Measurements from ENCODE around the gene RBM15B.
"Not testable (repeated sequence)": the region's sequence is repeated elsewhere in the genome, so short reads cannot be mapped to it uniquely, and the experiment has no call there.

RBM15B gene

GRCh38 chr3:51362476-51362875, 28.6 kb upstream of the RBM15B start:
- DNase-seq (ENCODE audit: low read depth in 2 of 2) = no peak
- H3K4me3 ChIP-seq (replicated peaks in 1 of 2; ENCODE audit: low read depth in 2 of 2, low read length in 2 of 2) = no peak overlapping the region
- TF ChIP-seq, protein P1, sequence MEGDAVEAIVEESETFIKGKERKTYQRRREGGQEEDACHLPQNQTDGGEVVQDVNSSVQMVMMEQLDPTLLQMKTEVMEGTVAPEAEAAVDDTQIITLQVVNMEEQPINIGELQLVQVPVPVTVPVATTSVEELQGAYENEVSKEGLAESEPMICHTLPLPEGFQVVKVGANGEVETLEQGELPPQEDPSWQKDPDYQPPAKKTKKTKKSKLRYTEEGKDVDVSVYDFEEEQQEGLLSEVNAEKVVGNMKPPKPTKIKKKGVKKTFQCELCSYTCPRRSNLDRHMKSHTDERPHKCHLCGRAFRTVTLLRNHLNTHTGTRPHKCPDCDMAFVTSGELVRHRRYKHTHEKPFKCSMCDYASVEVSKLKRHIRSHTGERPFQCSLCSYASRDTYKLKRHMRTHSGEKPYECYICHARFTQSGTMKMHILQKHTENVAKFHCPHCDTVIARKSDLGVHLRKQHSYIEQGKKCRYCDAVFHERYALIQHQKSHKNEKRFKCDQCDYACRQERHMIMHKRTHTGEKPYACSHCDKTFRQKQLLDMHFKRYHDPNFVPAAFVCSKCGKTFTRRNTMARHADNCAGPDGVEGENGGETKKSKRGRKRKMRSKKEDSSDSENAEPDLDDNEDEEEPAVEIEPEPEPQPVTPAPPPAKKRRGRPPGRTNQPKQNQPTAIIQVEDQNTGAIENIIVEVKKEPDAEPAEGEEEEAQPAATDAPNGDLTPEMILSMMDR (IDR thresholded peaks at IDR 0.05; ENCODE audit: low read depth, low read length) = no peak

DNA sequence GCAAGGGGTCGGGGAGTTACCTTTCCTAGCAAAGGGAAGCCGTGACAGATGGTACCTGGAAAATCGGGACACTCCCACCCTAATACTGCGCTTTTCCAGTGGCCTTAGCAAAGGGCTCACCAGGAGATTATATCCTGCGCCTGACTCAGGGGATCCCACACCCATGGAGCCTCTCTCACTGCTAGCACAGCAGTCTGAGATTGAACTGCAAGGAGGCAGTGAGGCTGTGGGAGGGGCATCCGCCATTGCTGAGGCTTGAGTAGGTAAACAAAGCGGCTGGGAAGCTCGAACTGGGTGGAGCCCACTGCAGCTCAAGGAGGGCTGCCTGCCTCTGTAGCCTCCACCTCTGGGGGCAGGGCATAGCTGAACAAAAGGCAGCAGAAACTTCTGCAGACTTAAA, 22.8 kb upstream of the RBM15B start:
- H3K4me3 ChIP-seq (replicated peaks in 1 of 2; ENCODE audit: low read depth in 2 of 2, low read length in 2 of 2); DNase-seq (ENCODE audit: low read depth in 2 of 2): not testable (repeated sequence)

- TF ChIP-seq, protein P1 (IDR thresholded peaks at IDR 0.05; ENCODE audit: low read depth, low read length) = peak; percentile 74
- no peak overlapping the region for H3K4me3 ChIP-seq (replicated peaks in 1 of 2; ENCODE audit: low read depth in 2 of 2, low read length in 2 of 2)
- peak; percentile 88 for DNase-seq (ENCODE audit: low read depth in 2 of 2)
These were observed 19.0 kb upstream of the RBM15B start for GRCh38 chr3:51371943-51372557.

- DNase-seq (ENCODE audit: low read depth in 2 of 2) = no peak
- H3K4me3 ChIP-seq (replicated peaks in 1 of 2; ENCODE audit: low read depth in 2 of 2, low read length in 2 of 2) = no peak overlapping the region
- TF ChIP-seq, protein P1 (IDR thresholded peaks at IDR 0.05; ENCODE audit: low read depth, low read length) = no peak
These were observed 17.2 kb upstream of the RBM15B start for GRCh38 chr3:51373658-51374421.

DNA sequence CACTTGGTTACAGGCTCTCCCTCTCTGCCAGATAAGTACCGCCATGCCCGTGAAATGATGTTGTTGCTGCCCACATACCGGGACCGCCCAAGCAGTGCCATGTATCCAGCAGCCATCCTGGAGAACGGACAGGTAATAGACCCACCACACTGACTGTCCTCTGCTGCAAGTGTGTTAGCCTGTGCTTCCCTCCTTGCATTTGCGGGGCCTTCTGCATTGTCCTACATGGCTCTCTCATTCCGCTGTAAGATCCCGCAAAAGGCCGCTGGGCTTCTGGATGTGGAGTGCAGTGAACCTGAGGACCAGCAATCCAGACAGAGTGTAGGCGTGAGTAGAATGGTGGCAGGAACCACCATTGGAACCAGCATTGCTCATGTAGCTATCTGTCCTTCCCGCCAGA, 16.6 kb upstream of the RBM15B start:
- TF ChIP-seq, protein P1 (IDR thresholded peaks at IDR 0.05; ENCODE audit: low read depth, low read length) = no peak
- no peak overlapping the region for H3K4me3 ChIP-seq (replicated peaks in 1 of 2; ENCODE audit: low read depth in 2 of 2, low read length in 2 of 2)
- DNase-seq (ENCODE audit: low read depth in 2 of 2) = no peak

GRCh38 chr3:51375136-51375535, 15.9 kb upstream of the RBM15B start:
- TF ChIP-seq, protein P1 (IDR thresholded peaks at IDR 0.05; ENCODE audit: low read depth, low read length) = no peak
- no peak for DNase-seq (ENCODE audit: low read depth in 2 of 2)
- H3K4me3 ChIP-seq (replicated peaks in 1 of 2; ENCODE audit: low read depth in 2 of 2, low read length in 2 of 2) = no peak overlapping the region

- no peak for DNase-seq (ENCODE audit: low read depth in 2 of 2)
- H3K4me3 ChIP-seq (replicated peaks in 1 of 2; ENCODE audit: low read depth in 2 of 2, low read length in 2 of 2) = no peak overlapping the region
- TF ChIP-seq, protein P1 (IDR thresholded peaks at IDR 0.05; ENCODE audit: low read depth, low read length) = no peak
These were observed 15.5 kb upstream of the RBM15B start for GRCh38 chr3:51375571-51375970.
